DND-41 (cell line): ENCODE measurements around the gene ARMH3.

ENCODE experiments used
- ATAC-seq: fragments of 200-7000 bp; cut with Tn5 transposase; 3 replicates; pipeline ENCODE4 v1.9.1; 2021; ENCODE audit warnings: low read depth; ENCODE audit not compliant: insufficient read depth
- DNase-seq: peaks from one replicate; pipeline ENCODE4 v3.0.0-alpha.2; 2020
- H2AFZ ChIP-seq: 2 replicates; pipeline ENCODE4 v1.6.0; 2012; ENCODE audit warnings: low read depth, low read length
- H3K27ac ChIP-seq: 2 replicates; pipeline ENCODE4 v1.5.1; 2012; ENCODE audit warnings: low read length, inconsistent platforms
- H3K27me3 ChIP-seq: fragments of 200-600 bp; sonication (generic); 2 replicates; pipeline ENCODE4 v1.6.0; 2012; ENCODE audit warnings: low read length, mild to moderate bottlenecking, inconsistent platforms; ENCODE audit not compliant: insufficient read depth, poor library complexity
- H3K36me3 ChIP-seq: 2 replicates; pipeline ENCODE4 v1.5.1; 2012; ENCODE audit warnings: low read length, inconsistent platforms; ENCODE audit not compliant: insufficient read depth
- H3K4me1 ChIP-seq: 2 replicates; pipeline ENCODE4 v1.5.1; 2012; ENCODE audit warnings: mild to moderate bottlenecking, low read length; ENCODE audit not compliant: insufficient read depth
- H3K4me2 ChIP-seq: 2 replicates; pipeline ENCODE4 v1.6.0; 2012; ENCODE audit warnings: mild to moderate bottlenecking, moderate library complexity, low read length, inconsistent platforms; ENCODE audit not compliant: insufficient read depth
- H3K4me3 ChIP-seq, 2 experiments: fragments of 200-600 bp in 1 of 2; shearing (Covaris generic) in 1 of 2; 2 replicates each; pipeline ENCODE4 v1.5.1; 2012 to 2016; ENCODE audit warnings: inconsistent platforms in 2 of 2, low read length in 2 of 2, mild to moderate bottlenecking in 2 of 2, low read depth in 1 of 2, moderate library complexity in 1 of 2
- H3K79me2 ChIP-seq: 2 replicates; pipeline ENCODE4 v1.6.0; 2012; ENCODE audit warnings: low read length, inconsistent platforms; ENCODE audit not compliant: insufficient read depth
- H3K9ac ChIP-seq: 2 replicates; pipeline ENCODE4 v1.6.0; 2012; ENCODE audit warnings: low read depth, mild to moderate bottlenecking, inconsistent platforms, low read length, moderate library complexity
- H3K9me3 ChIP-seq: 2 replicates; pipeline ENCODE4 v1.5.1; 2012; ENCODE audit warnings: low read length, moderate library complexity, mild to moderate bottlenecking, inconsistent platforms; ENCODE audit not compliant: insufficient read depth, severe bottlenecking
- H4K20me1 ChIP-seq: 2 replicates; pipeline ENCODE4 v1.6.0; 2012; ENCODE audit warnings: low read length; ENCODE audit not compliant: insufficient read depth
- EZH2 ChIP-seq: IDR thresholded peaks from 3 replicates; pipeline ENCODE4 v1.6.1; 2012; ENCODE audit warnings: borderline replicate concordance, low read depth, mild to moderate bottlenecking, moderate library complexity, low read length, inconsistent platforms; ENCODE audit not compliant: severe bottlenecking
- TF ChIP-seq, protein P1 (sequence below): IDR thresholded peaks from 2 replicates; pipeline ENCODE4 v1.5.1; 2012; ENCODE audit warnings: borderline replicate concordance, low read length, moderate library complexity, mild to moderate bottlenecking; ENCODE audit not compliant: poor library complexity, severe bottlenecking; ENCODE audit errors: extremely low read depth

The ARMH3 gene

DNA sequence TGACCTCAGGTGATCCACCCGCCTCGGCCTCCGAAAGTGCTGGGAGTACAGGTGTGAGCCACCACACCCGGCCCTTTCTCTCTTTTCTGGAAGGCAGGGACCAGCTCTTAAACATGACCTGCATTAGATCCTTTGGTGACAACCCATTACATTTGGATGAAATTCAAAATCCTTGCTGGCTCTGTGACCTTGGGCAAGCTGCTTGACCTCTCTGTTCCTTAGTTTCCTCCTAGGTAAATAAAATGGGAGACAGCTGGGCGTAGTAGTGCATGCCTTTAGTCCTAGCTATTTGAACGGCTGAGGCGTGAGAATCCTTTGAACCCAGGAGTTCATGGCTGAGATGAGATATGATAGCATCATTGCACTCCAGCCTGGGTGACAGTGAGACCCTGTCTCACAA, 40.5 kb upstream of the ARMH3 start:
- no peak overlapping the region for H3K9ac ChIP-seq
- DNase-seq (no peak), ATAC-seq (no peak)
- H3K36me3 ChIP-seq, result no peaks in the 10 kb centered on the region
- no peaks in the 10 kb centered on the region for H3K79me2 ChIP-seq
- no peak overlapping the region for H3K27ac ChIP-seq
- no peaks in the 10 kb centered on the region for H3K4me1 ChIP-seq
- no peak overlapping the region for H2AFZ ChIP-seq
- TF ChIP-seq EZH2, result no peak
- H3K27me3 ChIP-seq, result no peaks in the 10 kb centered on the region
- no peaks in the 10 kb centered on the region for H3K9me3 ChIP-seq
- no peak overlapping the region for H3K4me3 ChIP-seq
- H4K20me1 ChIP-seq, result no peaks in the 10 kb centered on the region
- H3K4me2 ChIP-seq, result no peak overlapping the region

DNA sequence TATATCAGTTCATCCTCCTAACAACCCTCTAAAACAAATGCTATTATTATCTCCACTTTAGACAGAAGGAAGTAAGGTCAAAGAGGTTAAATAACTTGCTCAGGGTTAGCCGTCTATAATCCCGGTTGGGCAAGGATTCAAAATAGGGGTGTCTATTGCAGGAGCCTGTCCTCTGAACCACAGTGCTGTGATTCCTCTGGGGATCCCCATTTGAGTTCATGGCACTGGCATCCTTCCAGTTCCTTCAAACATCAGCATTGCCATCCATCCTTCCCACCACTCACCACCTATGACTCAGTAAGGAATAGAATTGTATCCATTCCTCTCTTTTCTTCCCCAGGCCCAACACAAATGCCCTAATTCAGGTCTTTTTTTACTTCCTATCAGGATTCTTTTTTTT, 34.8 kb upstream of the ARMH3 start:
- ATAC-seq, result no peak
- H3K27me3 ChIP-seq, result no peaks in the 10 kb centered on the region
- no peak overlapping the region for H3K4me2 ChIP-seq
- no peak for DNase-seq
- H3K27ac ChIP-seq, result no peak overlapping the region
- no peak overlapping the region for H3K9ac ChIP-seq
- H2AFZ ChIP-seq, result no peak overlapping the region
- no peaks in the 10 kb centered on the region for H4K20me1 ChIP-seq
- no peaks in the 10 kb centered on the region for H3K36me3 ChIP-seq
- no peaks in the 10 kb centered on the region for H3K4me1 ChIP-seq
- no peak overlapping the region for H3K4me3 ChIP-seq
- H3K79me2 ChIP-seq, result no peaks in the 10 kb centered on the region
- H3K9me3 ChIP-seq, result no peaks in the 10 kb centered on the region
- no peak for TF ChIP-seq EZH2
- TF ChIP-seq, protein P1, sequence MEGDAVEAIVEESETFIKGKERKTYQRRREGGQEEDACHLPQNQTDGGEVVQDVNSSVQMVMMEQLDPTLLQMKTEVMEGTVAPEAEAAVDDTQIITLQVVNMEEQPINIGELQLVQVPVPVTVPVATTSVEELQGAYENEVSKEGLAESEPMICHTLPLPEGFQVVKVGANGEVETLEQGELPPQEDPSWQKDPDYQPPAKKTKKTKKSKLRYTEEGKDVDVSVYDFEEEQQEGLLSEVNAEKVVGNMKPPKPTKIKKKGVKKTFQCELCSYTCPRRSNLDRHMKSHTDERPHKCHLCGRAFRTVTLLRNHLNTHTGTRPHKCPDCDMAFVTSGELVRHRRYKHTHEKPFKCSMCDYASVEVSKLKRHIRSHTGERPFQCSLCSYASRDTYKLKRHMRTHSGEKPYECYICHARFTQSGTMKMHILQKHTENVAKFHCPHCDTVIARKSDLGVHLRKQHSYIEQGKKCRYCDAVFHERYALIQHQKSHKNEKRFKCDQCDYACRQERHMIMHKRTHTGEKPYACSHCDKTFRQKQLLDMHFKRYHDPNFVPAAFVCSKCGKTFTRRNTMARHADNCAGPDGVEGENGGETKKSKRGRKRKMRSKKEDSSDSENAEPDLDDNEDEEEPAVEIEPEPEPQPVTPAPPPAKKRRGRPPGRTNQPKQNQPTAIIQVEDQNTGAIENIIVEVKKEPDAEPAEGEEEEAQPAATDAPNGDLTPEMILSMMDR, result no peak

- H2AFZ ChIP-seq, result no peak overlapping the region
- no peak overlapping the region for H3K27ac ChIP-seq
- no peak for TF ChIP-seq EZH2
- TF ChIP-seq, protein P1, result no peak
- H3K4me3 ChIP-seq, result no peak overlapping the region
- H3K4me1 ChIP-seq, result no peaks in the 10 kb centered on the region
- H3K9ac ChIP-seq, result no peak overlapping the region
- DNase-seq (no peak), ATAC-seq (no peak)
- H3K4me2 ChIP-seq, result no peak overlapping the region
- H4K20me1 ChIP-seq, result no peaks in the 10 kb centered on the region
- H3K79me2 ChIP-seq, result no peaks in the 10 kb centered on the region
- H3K9me3 ChIP-seq, result no peaks in the 10 kb centered on the region
- H3K27me3 ChIP-seq, result no peaks in the 10 kb centered on the region
- H3K36me3 ChIP-seq, result no peaks in the 10 kb centered on the region
Measured at GRCh38 chr10:102086196-102086595, 30.2 kb upstream of the ARMH3 start.

GRCh38 chr10:102085336-102085735, 29.4 kb upstream of the ARMH3 start:
- H3K4me3 ChIP-seq, result no peak overlapping the region
- H3K9ac ChIP-seq, result no peak overlapping the region
- H4K20me1 ChIP-seq, result no peaks in the 10 kb centered on the region
- no peaks in the 10 kb centered on the region for H3K27me3 ChIP-seq
- no peak for ATAC-seq
- no peaks in the 10 kb centered on the region for H3K36me3 ChIP-seq
- no peak overlapping the region for H3K27ac ChIP-seq
- no peaks in the 10 kb centered on the region for H3K79me2 ChIP-seq
- no peak for TF ChIP-seq EZH2
- TF ChIP-seq, protein P1, result no peak
- H2AFZ ChIP-seq, result no peak overlapping the region; the same call in 1 of the 2 replicates
- no peaks in the 10 kb centered on the region for H3K9me3 ChIP-seq
- H3K4me2 ChIP-seq, result no peak overlapping the region
- H3K4me1 ChIP-seq, result no peaks in the 10 kb centered on the region
- DNase-seq, result no peak
